GM12878 (cell line): ENCODE measurements around the gene HSD11B1. TPM values are rescaled to one million over a fixed set of nuclear protein-coding genes. Genes with fewer than 3 reads are reported as not detected.

Experiments
- ATAC-seq: fragments of 200-7000 bp; cut with Tn5 transposase; 3 replicates; pipeline ENCODE4 v1.9.1; 2020; ENCODE audit warnings: mild to moderate bottlenecking, moderate library complexity
- BruUV-seq: library from RNA; stranded (reverse); fragments of 400-500 nt; replicated peaks from 2 replicates; lab custom pipeline; 2021; lab: Mats Ljungman, UMichigan
- CTCF ChIA-PET: fragments of 300-600 bp; sonication (Branson Sonifier 250); formaldehyde crosslinking; extraction: SDS; loops from one replicate; lab custom pipeline; 2021; ENCODE audit warnings: inconsistent platforms; lab: Yijun Ruan, JAX
- POLR2A ChIA-PET: fragments of 350-600 bp; formaldehyde crosslinking; extraction: SDS; loops from one replicate; lab custom pipeline; 2021; ENCODE audit warnings: inconsistent platforms; lab: Charles Lee
- RAD21 ChIA-PET: fragments of 300-600 bp; sonication (Branson Sonifier 250); formaldehyde crosslinking; loops from one replicate; lab custom pipeline; 2023; ENCODE audit warnings: antibody characterized with exemption; ENCODE audit not compliant: unreplicated experiment; lab: Charles Lee
- SMC1A ChIA-PET: fragments of 300-600 bp; sonication (Branson Sonifier 250); formaldehyde crosslinking; loops from one replicate; lab custom pipeline; 2023; ENCODE audit not compliant: unreplicated experiment, uncharacterized antibody; lab: Charles Lee
- DNase-seq: peaks from one replicate; pipeline ENCODE4 v3.0.0-alpha.2; 2011; ENCODE audit warnings: low read depth, low spot score
- FAIRE-seq: peaks from 3 replicates; lab custom pipeline; 2011; peaks lifted over from hg19 to GRCh38; lab: Jason Lieb, UNC
- H2AFZ ChIP-seq: 2 replicates; pipeline ENCODE4 v1.6.0; 2011; ENCODE audit warnings: low read depth, low read length, control low read depth; ENCODE audit not compliant: control insufficient read depth
- H3K27ac ChIP-seq: 2 replicates; pipeline ENCODE4 v1.5.1; 2011; ENCODE audit warnings: control low read depth; ENCODE audit not compliant: control insufficient read depth, insufficient read depth
- H3K27me3 ChIP-seq, 2 experiments: replicated peaks in 1 of 2; 2 replicates each; pipeline versions ENCODE4 v1.6.0 to v1.6.1; 2011; ENCODE audit warnings: low read length in 1 of 2; ENCODE audit not compliant: control insufficient read depth in 2 of 2, insufficient read depth in 2 of 2
- H3K36me3 ChIP-seq, 2 experiments: 2 replicates each; pipeline ENCODE4 v1.5.1; 2011; ENCODE audit warnings: low read length in 1 of 2; ENCODE audit not compliant: control insufficient read depth in 2 of 2, insufficient read depth in 2 of 2
- H3K4me1 ChIP-seq: 2 replicates; pipeline ENCODE4 v1.6.1; 2011; ENCODE audit warnings: mild to moderate bottlenecking, low read length, moderate library complexity, mixed read lengths; ENCODE audit not compliant: control insufficient read depth, insufficient read depth
- H3K4me2 ChIP-seq: 2 replicates; pipeline ENCODE4 v1.6.0; 2011; ENCODE audit warnings: control low read depth; ENCODE audit not compliant: control insufficient read depth, insufficient read depth
- H3K4me3 ChIP-seq: fragments of 200-600 bp; sonication (generic); 2 replicates; pipeline ENCODE4 v1.5.1; 2016
- H3K79me2 ChIP-seq: 2 replicates; pipeline ENCODE4 v1.6.0; 2011; ENCODE audit warnings: low read length; ENCODE audit not compliant: control insufficient read depth, insufficient read depth
- H3K9ac ChIP-seq: 2 replicates; pipeline ENCODE4 v1.8.0; 2011; ENCODE audit warnings: low read length, control low read depth, mixed read lengths; ENCODE audit not compliant: control insufficient read depth, insufficient read depth
- H3K9me3 ChIP-seq: replicated peaks from 3 replicates; pipeline ENCODE4 v1.5.1; 2011; ENCODE audit warnings: mild to moderate bottlenecking, low read length; ENCODE audit not compliant: control insufficient read depth, insufficient read depth
- H4K20me1 ChIP-seq: 2 replicates; pipeline ENCODE4 v1.6.0; 2011; ENCODE audit not compliant: control insufficient read depth, insufficient read depth
- CBX5 ChIP-seq: sonication (generic); IDR thresholded peaks from 2 replicates; pipeline ENCODE4 v1.6.1; 2016; ENCODE audit warnings: low read depth, moderate library complexity, mild to moderate bottlenecking, inconsistent platforms
- DPF2 ChIP-seq: fragments of 450-650 bp; IDR thresholded peaks from 2 replicates; pipeline ENCODE4 v1.6.1; 2017; ENCODE audit warnings: mild to moderate bottlenecking
- FOXM1 ChIP-seq: IDR thresholded peaks from 2 replicates; pipeline ENCODE4 v1.6.1; 2012; ENCODE audit warnings: low read depth, mild to moderate bottlenecking, inconsistent platforms, low read length, moderate library complexity
- NR2C1 ChIP-seq: fragments of 450-650 bp; IDR thresholded peaks from 2 replicates; pipeline ENCODE4 v1.6.1; 2017; ENCODE audit warnings: antibody characterized with exemption, mild to moderate bottlenecking, moderate library complexity
- SREBF2 ChIP-seq: IDR thresholded peaks from 2 replicates; pipeline ENCODE4 v1.6.1; 2012; ENCODE audit warnings: mild to moderate bottlenecking, low read length
- USF2 ChIP-seq: IDR thresholded peaks from 2 replicates; pipeline ENCODE4 v1.6.1; 2011; ENCODE audit warnings: low read depth, low read length, improper control_type of control experiment, borderline replicate concordance
- ZNF217 ChIP-seq: fragments of 450-650 bp; IDR thresholded peaks from 2 replicates; pipeline ENCODE4 v1.6.1; 2017; ENCODE audit warnings: antibody characterized with exemption, mild to moderate bottlenecking
- WGBS: methylation state at CpG from one replicate; pipeline ENCODE4 v1.1.6; 2016; ENCODE audit warnings: low lambda C conversion rate; ENCODE audit not compliant: insufficient replicate concordance, insufficient coverage; ENCODE audit errors: missing lambda C conversion rate; 5-methylcytosine and 5-hydroxymethylcytosine counted together
- in situ Hi-C: fragments of 300-500 bp; cut with MboI; formaldehyde crosslinking; loops from 9 replicates; pipeline ENCODE4 v1.14.3; 2018; ENCODE audit warnings: mixed read lengths
- intact Hi-C: fragments of 100-400 bp; cut with micrococcal nuclease; formaldehyde crosslinking; loops from one replicate; pipeline ENCODE4 v1.14.2; 2022; ENCODE audit not compliant: unreplicated experiment
- polyA plus RNA-seq, 11 experiments: library from polyadenylated mRNA; depleted of rRNA in 4 of 11; unstranded in 6 of 11; stranded (reverse) in 5 of 11; fragments of >200 nt; fragmentation: Nextera tagmentation in 4 of 11; fragmentation: Illumina TruSeq in 1 of 11; extraction: Ambion mirVana in 4 of 11; extraction: Trizol in 1 of 11; gene quantifications; 1 replicate in 1 of 11; 2 replicates in 10 of 11; pipeline versions ENCODE4 v1.2.1 to v1.2.3, GENCODE V29; 2011 to 2016; ENCODE audit warnings: inconsistent platforms in 2 of 11, missing spikeins in 2 of 11, low read depth in 1 of 11
- total RNA-seq, 4 experiments: library from RNA; depleted of rRNA in 3 of 4; stranded (reverse); fragments of >200 nt in 3 of 4; fragmentation: Illumina TruSeq in 1 of 4; extraction: Trizol in 1 of 4; gene quantifications; 2 replicates each; pipeline versions ENCODE4 v1.2.1 to v1.2.3, GENCODE V29; 2013 to 2021

Gene HSD11B1
- total and polyA plus RNA-seq, 10 of the 15 experiments (the other 5 are each of a cell fraction or from before 2014, with no cell fraction given) = 0.04 to 0.27 (median 0.15) TPM; not detected in 7

- H2AFZ ChIP-seq = no peak overlapping the region
- no peaks in the 10 kb centered on the region for H3K9me3 ChIP-seq
- H3K4me3 ChIP-seq = no peak overlapping the region
- in situ Hi-C loops = no loop called here
- CTCF ChIA-PET = interaction anchor here (0.8 to 2.7 kb wide), 8 partner anchors 10 to 92 kb away, joined by 3 to 23 read pairs (median 3); partner anchors contain the start of gene G0S2
- POLR2A ChIA-PET = interaction anchor here (0.9 to 3.6 kb wide), 4 partner anchors 10 to 80 kb away, joined by 3 to 43 read pairs (median 8); partner anchors contain the start of gene G0S2
- TF ChIP-seq DPF2 (no peak), CBX5 (no peak), SREBF2 (no peak), USF2 (no peak), ZNF217 (no peak), FOXM1 (no peak), NR2C1 (no peak)
- intact Hi-C loops = loop anchor here (5.0 kb wide), 1 partner anchor 734 kb away; no protein-coding TSS in a partner anchor
- H3K4me2 ChIP-seq = no peak overlapping the region
- no peak for DNase-seq
- no peak for ATAC-seq
- H3K79me2 ChIP-seq = no peaks in the 10 kb centered on the region
- H3K36me3 ChIP-seq = no peaks in the 10 kb centered on the region
- FAIRE-seq = no peak
- H3K27ac ChIP-seq = no peak overlapping the region
- SMC1A ChIA-PET = interaction anchor here (0.8 to 17.6 kb wide), 8 partner anchors 9 to 30 kb away, joined by 3 to 261 read pairs (median 5); partner anchors contain the start of gene G0S2
- H3K9ac ChIP-seq = no peak overlapping the region
- peaks cover 18% of the 10 kb centered on the region for H3K4me1 ChIP-seq
- RAD21 ChIA-PET = interaction anchor here (0.8 to 15.7 kb wide), 8 partner anchors 11 to 110 kb away, joined by 3 to 195 read pairs (median 4); partner anchors contain the start of gene G0S2
- H3K27me3 ChIP-seq = no peaks in the 10 kb centered on the region; a peak in 1 of 4 replicates
- H4K20me1 ChIP-seq = no peaks in the 10 kb centered on the region
- no TSS peak for BruUV-seq
- WGBS = 42% methylated on average over 5 of the region's 5 CpGs
These were observed 46.7 kb upstream of the HSD11B1 start for GRCh38 chr1:209657918-209658317.
